DND-41 (cell line): ENCODE results near the gene TPO.

Experiments
- ATAC-seq: fragments of 200-7000 bp; cut with Tn5 transposase; 3 replicates; pipeline ENCODE4 v1.9.1; 2021; ENCODE audit warnings: low read depth; ENCODE audit not compliant: insufficient read depth
- DNase-seq: peaks from one replicate; pipeline ENCODE4 v3.0.0-alpha.2; 2020
- H2AFZ ChIP-seq: 2 replicates; pipeline ENCODE4 v1.6.0; 2012; ENCODE audit warnings: low read depth, low read length
- H3K27ac ChIP-seq: 2 replicates; pipeline ENCODE4 v1.5.1; 2012; ENCODE audit warnings: low read length, inconsistent platforms
- H3K27me3 ChIP-seq: fragments of 200-600 bp; sonication (generic); 2 replicates; pipeline ENCODE4 v1.6.0; 2012; ENCODE audit warnings: low read length, mild to moderate bottlenecking, inconsistent platforms; ENCODE audit not compliant: insufficient read depth, poor library complexity
- H3K36me3 ChIP-seq: 2 replicates; pipeline ENCODE4 v1.5.1; 2012; ENCODE audit warnings: low read length, inconsistent platforms; ENCODE audit not compliant: insufficient read depth
- H3K4me1 ChIP-seq: 2 replicates; pipeline ENCODE4 v1.5.1; 2012; ENCODE audit warnings: mild to moderate bottlenecking, low read length; ENCODE audit not compliant: insufficient read depth
- H3K4me2 ChIP-seq: 2 replicates; pipeline ENCODE4 v1.6.0; 2012; ENCODE audit warnings: mild to moderate bottlenecking, moderate library complexity, low read length, inconsistent platforms; ENCODE audit not compliant: insufficient read depth
- H3K4me3 ChIP-seq, 2 experiments: fragments of 200-600 bp in 1 of 2; shearing (Covaris generic) in 1 of 2; 2 replicates each; pipeline ENCODE4 v1.5.1; 2012 to 2016; ENCODE audit warnings: inconsistent platforms in 2 of 2, low read length in 2 of 2, mild to moderate bottlenecking in 2 of 2, low read depth in 1 of 2, moderate library complexity in 1 of 2
- H3K79me2 ChIP-seq: 2 replicates; pipeline ENCODE4 v1.6.0; 2012; ENCODE audit warnings: low read length, inconsistent platforms; ENCODE audit not compliant: insufficient read depth
- H3K9ac ChIP-seq: 2 replicates; pipeline ENCODE4 v1.6.0; 2012; ENCODE audit warnings: low read depth, mild to moderate bottlenecking, inconsistent platforms, low read length, moderate library complexity
- H3K9me3 ChIP-seq: 2 replicates; pipeline ENCODE4 v1.5.1; 2012; ENCODE audit warnings: low read length, moderate library complexity, mild to moderate bottlenecking, inconsistent platforms; ENCODE audit not compliant: insufficient read depth, severe bottlenecking
- H4K20me1 ChIP-seq: 2 replicates; pipeline ENCODE4 v1.6.0; 2012; ENCODE audit warnings: low read length; ENCODE audit not compliant: insufficient read depth
- CTCF ChIP-seq: IDR thresholded peaks from 2 replicates; pipeline ENCODE4 v1.5.1; 2012; ENCODE audit warnings: borderline replicate concordance, low read length, moderate library complexity, mild to moderate bottlenecking; ENCODE audit not compliant: poor library complexity, severe bottlenecking; ENCODE audit errors: extremely low read depth
- EZH2 ChIP-seq: IDR thresholded peaks from 3 replicates; pipeline ENCODE4 v1.6.1; 2012; ENCODE audit warnings: borderline replicate concordance, low read depth, mild to moderate bottlenecking, moderate library complexity, low read length, inconsistent platforms; ENCODE audit not compliant: severe bottlenecking

TPO gene

GRCh38 chr2:1501038-1501851 lies 88.0 kb downstream of the TPO start:
- Histone ChIP-seq H3K4me1 (no peaks in the 10 kb centered on the region), H3K9ac (no peak overlapping the region), H3K4me2 (no peak overlapping the region), H3K4me3 (no peak overlapping the region), H2AFZ (no peak overlapping the region), H3K36me3 (no peaks in the 10 kb centered on the region), H4K20me1 (no peaks in the 10 kb centered on the region), H3K9me3 (no peaks in the 10 kb centered on the region), H3K27ac (no peak overlapping the region), H3K79me2 (no peaks in the 10 kb centered on the region), H3K27me3 (no peaks in the 10 kb centered on the region)
- TF ChIP-seq CTCF: no peak
- no peak for TF ChIP-seq EZH2
- no peak for DNase-seq
- ATAC-seq: no peak

GRCh38 chr2:1501991-1502390 lies 88.7 kb downstream of the TPO start:
- TF ChIP-seq CTCF (no peak), EZH2 (no peak)
- Histone ChIP-seq H3K4me1 (no peaks in the 10 kb centered on the region), H4K20me1 (no peaks in the 10 kb centered on the region), H3K27ac (no peak overlapping the region), H3K79me2 (no peaks in the 10 kb centered on the region), H3K27me3 (no peaks in the 10 kb centered on the region), H3K4me2 (no peak overlapping the region), H3K4me3 (no peak overlapping the region), H2AFZ (no peak overlapping the region), H3K9me3 (no peaks in the 10 kb centered on the region), H3K36me3 (no peaks in the 10 kb centered on the region), H3K9ac (no peak overlapping the region)
- DNase-seq: no peak
- ATAC-seq: no peak

- DNase-seq (no peak), ATAC-seq (no peak)
- Histone ChIP-seq H3K4me2 (no peak overlapping the region), H3K36me3 (no peaks in the 10 kb centered on the region), H3K9ac (no peak overlapping the region), H3K4me3 (no peak overlapping the region), H4K20me1 (no peaks in the 10 kb centered on the region), H3K4me1 (no peaks in the 10 kb centered on the region), H3K27me3 (no peaks in the 10 kb centered on the region), H3K79me2 (no peaks in the 10 kb centered on the region), H2AFZ (no peak overlapping the region), H3K27ac (no peak overlapping the region), H3K9me3 (no peaks in the 10 kb centered on the region)
- TF ChIP-seq CTCF (no peak), EZH2 (no peak)
These were observed 89.6 kb downstream of the TPO start for GRCh38 chr2:1502891-1503304.
